ENCODE measurements around the gene SLC15A2.
"Not testable (repeated sequence)": the region's sequence is repeated elsewhere in the genome, so short reads cannot be mapped to it uniquely, and the experiment has no call there.

Gene SLC15A2, protein sequence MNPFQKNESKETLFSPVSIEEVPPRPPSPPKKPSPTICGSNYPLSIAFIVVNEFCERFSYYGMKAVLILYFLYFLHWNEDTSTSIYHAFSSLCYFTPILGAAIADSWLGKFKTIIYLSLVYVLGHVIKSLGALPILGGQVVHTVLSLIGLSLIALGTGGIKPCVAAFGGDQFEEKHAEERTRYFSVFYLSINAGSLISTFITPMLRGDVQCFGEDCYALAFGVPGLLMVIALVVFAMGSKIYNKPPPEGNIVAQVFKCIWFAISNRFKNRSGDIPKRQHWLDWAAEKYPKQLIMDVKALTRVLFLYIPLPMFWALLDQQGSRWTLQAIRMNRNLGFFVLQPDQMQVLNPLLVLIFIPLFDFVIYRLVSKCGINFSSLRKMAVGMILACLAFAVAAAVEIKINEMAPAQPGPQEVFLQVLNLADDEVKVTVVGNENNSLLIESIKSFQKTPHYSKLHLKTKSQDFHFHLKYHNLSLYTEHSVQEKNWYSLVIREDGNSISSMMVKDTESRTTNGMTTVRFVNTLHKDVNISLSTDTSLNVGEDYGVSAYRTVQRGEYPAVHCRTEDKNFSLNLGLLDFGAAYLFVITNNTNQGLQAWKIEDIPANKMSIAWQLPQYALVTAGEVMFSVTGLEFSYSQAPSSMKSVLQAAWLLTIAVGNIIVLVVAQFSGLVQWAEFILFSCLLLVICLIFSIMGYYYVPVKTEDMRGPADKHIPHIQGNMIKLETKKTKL

DNA sequence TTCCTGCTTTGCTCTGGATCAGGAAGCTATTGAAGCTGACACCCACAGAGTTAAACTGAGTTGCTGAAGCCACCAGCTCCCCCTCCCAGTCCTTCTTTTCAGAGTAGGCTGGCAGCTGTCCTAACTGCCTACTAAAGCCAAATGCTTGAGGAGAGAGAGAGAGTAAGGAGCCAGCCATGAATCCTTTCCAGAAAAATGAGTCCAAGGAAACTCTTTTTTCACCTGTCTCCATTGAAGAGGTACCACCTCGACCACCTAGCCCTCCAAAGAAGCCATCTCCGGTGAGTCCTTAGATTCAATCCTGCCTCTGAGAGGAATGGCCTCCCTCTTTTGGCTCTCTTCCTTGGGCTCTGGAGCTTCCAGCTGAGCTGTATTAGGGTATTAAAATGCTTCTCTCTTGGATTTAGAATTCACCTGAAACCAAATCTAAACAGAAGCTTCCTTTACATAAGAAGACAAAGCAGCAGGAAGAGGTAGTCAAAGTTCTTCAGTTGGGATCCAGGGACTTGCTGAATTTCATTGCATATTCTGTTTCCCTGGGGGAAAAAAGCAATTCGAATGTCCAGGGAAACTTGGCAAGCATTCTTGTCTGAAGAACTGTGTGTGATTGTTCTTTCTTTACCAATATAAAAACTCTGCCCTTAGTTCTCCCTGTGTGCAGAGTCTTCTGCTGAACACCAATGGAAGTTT is at the start of gene SLC15A2:
Gene SLC15A2 (plus strand): TSS at position 101 of the 690 bp plus-strand sequence. CDS start 76 bp downstream, at position 177.
- no peak for DNase-seq (ENCODE audit: low read depth)

DNA sequence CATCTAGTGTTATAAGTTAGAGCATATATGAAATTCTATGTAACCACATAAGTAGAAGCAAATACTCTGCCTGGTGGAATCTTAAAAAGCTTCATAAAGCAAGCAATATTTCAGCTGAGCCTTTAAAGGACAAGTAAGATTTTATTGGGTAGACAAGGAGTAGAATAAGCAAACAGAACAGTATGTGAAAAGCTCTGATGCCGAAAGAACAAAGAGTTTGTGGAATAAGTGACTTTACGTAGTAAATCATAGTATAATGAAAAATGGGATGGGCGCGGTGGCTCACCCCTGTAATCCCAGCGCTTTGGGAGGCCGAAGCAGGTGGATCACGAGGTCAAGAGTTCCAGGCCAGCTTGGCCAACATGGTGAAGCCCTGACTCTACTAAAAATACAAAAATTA is 49.3 kb upstream of the SLC15A2 start:
- no peak for DNase-seq (ENCODE audit: low read depth)

DNA sequence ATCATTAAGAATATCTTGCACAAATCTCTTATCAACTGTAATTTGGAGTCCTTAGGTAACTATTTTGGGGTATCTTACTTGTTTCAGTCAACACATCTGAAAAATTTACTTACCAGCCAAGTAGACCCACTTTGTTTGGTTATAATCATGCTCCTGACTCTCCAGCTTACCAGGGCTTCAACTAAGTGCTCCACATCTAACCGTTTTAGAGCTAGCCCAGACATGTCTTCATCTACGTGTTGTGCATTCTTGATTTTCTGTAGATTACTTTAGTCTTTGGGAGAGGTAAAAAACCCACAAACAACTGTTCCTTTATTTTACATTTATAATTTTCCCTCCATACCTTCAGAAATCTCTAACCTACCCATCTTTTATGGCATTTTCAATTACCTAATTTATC is 41.9 kb upstream of the SLC15A2 start:
- no peak for DNase-seq (ENCODE audit: low read depth)

DNA sequence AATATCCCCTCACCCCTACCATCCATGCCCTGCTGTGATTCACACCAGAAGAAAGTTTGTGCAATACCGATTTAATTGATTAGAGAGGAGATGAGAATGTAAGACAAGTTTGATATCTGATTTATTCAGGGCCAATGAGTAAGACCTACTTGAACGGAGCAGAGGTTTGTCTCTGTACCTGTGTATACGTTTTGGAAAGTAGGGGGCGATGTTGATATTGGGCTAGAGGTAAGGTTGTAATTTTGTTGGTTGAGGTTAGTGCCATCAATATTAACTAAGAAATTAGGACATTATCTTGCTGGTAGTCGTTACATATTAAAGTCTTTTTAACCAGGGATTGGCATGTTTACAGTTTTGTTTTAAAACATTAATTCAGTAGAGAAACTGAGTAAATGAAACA is 38.6 kb upstream of the SLC15A2 start:
- DNase-seq (ENCODE audit: low read depth): no peak

DNA sequence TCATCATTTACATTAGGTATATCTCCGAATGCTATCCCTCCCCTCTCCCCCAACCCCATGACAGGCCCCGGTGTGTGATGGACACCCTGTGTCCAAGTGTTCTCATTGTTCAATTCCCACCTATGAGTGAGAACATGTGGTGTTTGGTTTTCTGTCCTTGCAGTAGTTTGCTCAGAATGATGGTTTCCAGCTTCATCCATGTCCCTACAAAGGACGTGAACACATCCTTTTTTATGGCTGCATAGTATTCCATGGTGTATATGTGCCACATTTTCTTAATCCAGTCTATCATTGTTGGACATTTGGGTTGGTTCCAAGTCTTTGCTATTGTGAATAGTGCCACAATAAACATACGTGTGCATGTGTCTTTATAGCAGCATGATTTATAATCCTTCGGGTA is 36.4 kb upstream of the SLC15A2 start:
- not testable (repeated sequence) for DNase-seq (ENCODE audit: low read depth)

DNA sequence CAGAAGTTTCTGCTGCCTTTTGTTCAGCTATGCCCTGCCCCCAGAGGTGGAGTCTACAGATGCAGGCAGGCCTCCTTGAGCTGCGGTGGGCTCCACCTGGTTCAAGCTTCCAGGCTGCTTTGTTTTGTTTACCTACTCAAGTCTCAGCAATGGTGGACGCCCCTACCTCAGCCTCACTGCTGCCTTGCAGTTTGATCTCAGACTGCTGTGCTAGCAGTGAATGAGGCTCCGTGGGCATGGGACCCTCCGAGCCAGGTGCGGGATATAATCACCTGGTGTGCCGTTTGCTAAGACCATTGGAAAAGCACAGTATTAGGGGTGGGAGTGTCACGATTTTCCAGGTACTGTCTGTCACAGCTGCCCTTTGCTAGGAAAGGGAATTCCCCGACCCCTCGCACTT is 31.0 kb upstream of the SLC15A2 start:
- DNase-seq (ENCODE audit: low read depth): not testable (repeated sequence)

DNA sequence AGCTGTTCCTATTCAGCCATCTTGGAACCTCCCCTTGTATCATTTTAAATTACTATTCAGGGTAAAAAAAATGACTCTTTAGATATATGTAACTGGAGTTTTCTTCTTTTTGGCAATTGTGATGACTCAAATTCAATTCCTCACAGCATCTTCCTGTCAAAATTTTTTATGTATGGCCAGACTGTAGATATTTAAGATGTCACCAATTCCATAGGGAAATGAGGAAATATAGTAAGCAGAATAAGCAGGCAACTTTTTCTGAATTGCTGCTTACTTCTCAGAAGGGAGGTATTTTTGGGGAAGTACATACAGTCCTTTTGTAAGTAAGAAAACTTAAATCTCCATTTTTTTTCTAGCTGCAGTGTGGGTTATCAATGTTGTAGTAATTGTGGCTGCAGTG is 30.4 kb upstream of the SLC15A2 start:
- no peak for DNase-seq (ENCODE audit: low read depth)

DNA sequence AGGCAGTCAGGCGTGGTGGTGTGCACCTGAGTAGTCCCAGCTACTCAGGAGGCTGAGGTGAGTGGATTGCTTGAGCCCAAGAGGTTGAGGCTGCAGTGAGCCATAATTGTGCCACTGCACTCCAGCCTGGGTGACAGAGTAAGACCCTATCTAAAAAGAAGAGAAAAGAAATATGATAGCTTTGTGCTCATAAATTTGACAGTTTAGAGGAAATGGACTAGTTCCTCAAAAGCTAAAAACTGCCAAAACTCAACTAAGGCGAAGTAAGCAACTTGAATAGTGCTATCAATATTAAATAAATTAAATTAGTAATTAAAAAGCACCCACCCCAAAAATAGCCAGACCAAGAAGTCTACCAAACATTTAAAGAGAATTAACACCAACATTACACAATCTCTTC is 24.5 kb upstream of the SLC15A2 start:
- no peak for DNase-seq (ENCODE audit: low read depth)

DNA sequence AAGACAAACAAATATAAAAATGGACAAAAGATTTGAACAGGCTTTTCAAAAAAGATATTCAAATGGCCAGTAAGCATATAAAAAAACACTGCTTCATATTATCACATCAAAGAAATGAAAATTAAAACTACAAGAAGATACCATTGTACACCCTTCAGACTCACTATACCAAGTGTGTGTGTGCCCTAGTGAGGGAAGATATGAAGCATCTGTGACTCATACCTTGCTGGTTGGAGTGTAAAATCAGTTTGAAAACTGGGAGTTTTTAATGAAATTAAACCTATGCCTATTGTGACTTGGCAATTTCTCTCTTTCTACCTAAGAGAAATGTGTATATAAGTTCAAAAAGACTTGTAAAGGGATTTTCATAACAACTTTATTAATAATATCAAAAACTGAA is 23.5 kb upstream of the SLC15A2 start:
- no peak for DNase-seq (ENCODE audit: low read depth)

DNA sequence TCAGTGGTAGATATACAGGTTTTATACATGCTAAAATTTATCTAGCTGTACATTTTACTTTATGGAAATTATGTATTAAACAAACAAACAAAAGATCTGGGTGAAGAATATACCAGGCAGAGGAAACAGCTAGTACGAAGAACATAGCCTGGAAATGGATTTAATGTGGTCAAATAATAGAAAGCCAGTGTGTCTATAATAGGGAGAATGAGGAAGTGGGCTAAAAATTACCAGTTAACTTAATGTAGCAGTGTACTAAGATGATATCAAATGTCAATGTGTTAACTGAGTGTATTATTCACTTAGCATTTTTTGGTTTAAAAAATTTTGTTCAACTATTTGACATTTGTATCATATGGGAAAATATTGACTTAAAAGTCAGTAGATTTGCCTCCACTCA is 22.8 kb upstream of the SLC15A2 start:
- no peak for DNase-seq (ENCODE audit: low read depth)

DNA sequence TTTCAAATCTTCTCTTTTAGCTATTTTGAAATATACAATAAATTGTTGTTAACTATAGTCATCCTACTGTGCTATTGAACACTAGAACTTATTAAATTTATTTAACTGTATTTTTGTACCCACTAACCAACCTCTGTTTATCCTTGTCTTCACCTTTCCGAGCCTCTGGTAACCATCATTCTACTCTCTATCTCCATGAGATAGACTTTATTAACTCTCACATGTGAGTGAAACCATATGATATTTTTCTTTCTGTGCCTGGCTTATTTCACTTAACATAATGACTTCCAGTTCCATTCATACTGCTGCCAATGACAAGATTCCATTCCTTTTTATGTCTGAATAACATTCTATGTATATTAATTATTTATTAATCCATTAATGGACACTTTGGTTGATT is 15.8 kb upstream of the SLC15A2 start:
- no peak for DNase-seq (ENCODE audit: low read depth)

DNA sequence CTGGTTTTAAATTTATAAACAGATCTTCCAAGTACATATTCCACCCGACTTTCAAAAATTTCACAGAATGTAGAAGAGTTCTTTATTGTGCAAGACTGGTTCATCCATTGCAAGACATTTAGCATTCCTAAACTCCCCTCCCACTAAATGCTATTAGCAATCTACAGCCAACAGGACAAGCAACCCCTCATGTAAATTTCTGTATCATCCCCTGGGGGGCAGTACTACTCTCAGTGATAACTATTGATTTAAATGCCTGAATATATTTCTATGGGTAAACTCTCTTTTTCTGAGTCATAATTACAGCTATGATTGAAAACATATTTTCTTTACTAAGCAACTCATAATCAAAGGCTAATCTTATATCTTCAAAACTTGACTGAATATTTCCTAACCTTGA is 10.7 kb upstream of the SLC15A2 start:
- no peak for DNase-seq (ENCODE audit: low read depth)

DNA sequence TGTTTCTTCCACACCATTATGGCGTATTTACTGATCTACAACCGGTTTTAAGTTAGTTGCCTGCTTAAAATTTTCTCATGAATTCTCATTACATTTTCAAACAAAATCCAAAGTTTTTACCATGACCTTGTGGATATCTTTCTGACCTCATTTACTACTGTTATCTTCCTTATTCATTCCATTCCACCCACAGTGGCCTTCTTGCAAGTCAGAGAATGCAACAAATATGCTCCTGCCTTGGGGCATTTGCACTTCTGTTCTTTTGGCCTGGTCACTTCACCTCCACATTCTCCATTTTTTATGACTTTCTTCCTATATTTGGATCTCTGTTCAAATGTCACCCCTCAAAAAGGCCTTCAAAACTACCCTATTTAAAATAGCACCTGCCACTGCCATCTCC is 8.8 kb upstream of the SLC15A2 start:
- DNase-seq (ENCODE audit: low read depth): no peak

DNA sequence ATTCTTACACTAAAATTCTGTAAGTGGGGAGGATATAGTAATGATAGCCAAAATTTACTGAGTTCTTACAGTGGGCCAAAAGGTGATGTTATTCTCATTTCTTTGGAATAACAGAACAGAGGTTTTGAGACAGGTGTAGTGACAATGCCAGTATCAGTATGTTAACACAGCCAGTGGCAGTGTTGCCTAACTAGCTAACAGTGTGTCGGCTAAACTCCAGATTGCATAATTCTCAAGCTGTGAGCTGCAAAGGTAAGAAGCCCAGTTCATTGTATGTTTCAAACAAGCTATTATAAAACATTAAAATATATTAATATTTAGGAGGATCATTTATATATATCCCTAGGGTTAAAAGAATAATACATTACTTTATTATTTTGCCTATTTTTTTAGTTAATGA is 920 bp downstream of the SLC15A2 start:
- no peak for DNase-seq (ENCODE audit: low read depth)

DNA sequence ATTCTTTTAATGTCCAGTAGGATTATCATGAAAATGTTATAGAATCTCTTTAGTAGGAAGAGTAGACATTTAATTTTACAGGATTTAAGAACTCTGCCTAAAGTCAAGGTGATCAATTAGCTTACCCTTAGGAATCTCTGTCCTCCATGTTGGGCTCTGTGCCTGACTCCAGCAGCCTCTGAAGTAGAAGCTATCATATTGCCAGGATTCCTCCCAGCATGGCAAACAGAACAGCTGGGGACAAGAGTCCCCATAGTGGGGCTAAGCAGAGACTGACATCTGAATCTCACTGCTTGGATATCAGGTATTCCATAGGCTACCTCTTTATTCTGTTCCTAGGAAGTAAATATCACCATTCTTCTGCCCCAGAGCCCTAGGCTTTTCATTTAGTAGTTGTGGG is 1.5 kb downstream of the SLC15A2 start:
- no peak for DNase-seq (ENCODE audit: low read depth)

DNA sequence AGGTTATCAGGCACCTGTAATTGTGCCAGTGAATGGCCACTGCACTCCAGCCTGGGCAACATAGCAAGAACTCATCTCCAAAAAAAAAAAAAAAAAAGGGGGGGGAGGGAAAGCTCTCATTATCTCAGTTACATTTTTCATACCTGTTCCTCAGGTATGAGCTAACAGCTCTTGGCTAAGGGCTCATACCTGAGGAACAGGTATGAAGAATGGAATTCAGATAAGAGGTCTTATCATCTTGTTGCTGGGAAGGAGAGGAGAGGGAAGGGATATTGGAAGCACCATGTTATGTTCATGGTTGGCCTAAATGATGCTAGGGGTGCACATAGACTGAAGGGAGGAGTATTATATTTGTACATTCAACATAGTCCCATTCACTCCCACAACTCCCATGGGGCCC is 2.6 kb downstream of the SLC15A2 start:
- DNase-seq (ENCODE audit: low read depth): no peak

DNA sequence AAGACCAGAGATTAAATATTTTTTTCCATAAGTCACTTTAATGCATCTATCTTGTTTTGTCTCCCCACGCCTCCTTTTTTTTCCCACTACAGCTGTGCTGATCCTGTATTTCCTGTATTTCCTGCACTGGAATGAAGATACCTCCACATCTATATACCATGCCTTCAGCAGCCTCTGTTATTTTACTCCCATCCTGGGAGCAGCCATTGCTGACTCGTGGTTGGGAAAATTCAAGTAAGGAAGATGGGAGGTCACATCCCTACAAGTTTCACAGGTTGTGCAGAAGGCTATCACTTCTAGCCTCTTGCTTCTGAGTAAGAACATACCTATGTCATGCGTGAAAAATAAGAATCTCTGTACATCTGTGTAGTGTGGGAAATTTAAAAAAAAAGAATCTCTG is 3.1 kb downstream of the SLC15A2 start:
- no peak for DNase-seq (ENCODE audit: low read depth)

DNA sequence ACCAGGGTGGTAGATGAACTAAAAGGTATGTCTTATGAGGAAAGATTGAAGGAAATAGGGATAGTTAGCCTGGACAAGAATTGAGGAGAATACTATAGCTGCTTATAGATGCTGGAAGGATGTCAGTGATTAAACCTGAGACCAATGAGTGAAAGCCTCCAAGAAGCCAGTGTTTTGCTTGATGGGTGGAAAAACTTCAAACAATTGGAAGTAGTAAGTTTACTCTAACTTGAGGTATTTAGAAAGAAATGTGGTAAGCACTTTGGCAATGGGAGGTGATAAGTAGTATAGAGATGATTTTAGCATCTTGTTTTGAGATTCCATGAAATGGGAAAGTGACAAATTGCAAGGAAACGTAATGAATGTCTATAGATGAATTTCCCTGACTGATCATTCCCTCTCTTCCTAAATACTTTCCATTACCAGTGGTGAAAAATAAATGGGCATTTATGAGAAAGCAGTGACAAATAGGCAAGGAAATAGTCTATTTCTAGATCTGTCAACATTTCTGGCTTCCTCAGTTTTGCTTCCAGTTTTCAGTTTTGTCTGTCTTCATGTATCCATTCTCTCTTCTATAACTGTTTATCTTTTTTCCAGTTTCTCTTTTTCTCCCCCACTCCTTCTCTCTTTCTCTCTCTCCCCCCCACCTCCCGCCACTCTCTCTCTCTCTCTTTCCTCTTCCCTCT is 19.2 kb downstream of the SLC15A2 start:
- no peak for DNase-seq (ENCODE audit: low read depth)

DNA sequence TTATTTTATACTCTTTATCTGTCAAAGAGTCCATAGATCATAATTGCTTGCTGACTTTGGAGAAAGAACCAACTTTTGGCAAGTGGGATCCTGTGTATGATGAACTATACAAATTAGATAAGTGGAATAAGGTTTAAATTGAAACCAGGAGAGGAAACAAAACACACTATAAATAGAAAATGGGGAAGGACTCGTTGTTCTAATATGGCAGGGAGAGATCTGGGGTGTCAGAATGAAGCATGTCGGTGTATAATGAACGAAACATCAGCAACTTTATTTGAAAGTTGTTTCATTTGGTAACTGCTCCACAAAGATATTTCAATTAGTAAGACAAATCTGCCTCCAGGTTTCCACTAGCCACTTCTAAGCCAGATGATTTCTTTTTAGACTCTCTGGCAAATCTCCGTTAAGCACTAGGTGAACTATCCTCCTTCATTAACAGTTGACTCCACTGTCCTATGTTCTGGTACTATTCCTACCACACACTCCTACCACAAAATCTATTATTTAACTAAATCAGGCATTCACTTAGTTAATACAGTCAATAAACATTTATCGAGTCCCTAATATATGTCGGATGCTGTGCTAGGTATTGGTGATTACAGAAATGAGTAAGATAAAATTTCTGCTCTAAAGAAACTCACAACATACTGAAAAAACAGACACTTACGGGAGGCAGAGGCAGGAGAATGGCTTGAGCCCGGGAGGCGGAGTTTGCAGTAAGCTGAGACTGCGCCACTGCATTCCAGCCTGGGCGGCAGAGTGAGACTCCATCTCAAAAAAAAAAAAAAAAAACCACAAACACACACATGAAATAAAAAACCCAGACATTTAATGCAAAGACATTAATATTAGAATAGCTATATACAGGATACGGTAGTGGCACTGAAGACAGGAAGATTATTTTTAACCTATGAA is 20.1 kb downstream of the SLC15A2 start:
- DNase-seq (ENCODE audit: low read depth): no peak

DNA sequence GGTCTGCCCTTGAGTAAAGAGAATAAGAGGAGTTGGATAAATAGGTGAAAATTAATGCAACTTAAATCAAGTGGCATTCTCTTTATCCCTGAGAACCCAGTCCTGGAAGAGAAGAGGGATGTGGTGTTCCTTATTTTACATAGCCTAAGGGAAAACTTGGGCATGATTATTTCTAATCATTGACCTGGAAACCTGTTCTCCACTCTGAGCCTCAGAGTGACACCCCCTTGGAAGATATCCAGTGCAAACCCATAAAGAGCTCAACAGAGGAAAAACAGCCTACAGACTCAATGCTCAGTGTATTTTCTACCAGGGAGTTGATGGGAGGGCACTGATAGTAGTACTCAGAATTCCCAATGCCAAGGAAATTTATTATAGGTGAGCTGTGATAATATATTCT is 22.0 kb downstream of the SLC15A2 start:
- DNase-seq (ENCODE audit: low read depth): no peak

DNA sequence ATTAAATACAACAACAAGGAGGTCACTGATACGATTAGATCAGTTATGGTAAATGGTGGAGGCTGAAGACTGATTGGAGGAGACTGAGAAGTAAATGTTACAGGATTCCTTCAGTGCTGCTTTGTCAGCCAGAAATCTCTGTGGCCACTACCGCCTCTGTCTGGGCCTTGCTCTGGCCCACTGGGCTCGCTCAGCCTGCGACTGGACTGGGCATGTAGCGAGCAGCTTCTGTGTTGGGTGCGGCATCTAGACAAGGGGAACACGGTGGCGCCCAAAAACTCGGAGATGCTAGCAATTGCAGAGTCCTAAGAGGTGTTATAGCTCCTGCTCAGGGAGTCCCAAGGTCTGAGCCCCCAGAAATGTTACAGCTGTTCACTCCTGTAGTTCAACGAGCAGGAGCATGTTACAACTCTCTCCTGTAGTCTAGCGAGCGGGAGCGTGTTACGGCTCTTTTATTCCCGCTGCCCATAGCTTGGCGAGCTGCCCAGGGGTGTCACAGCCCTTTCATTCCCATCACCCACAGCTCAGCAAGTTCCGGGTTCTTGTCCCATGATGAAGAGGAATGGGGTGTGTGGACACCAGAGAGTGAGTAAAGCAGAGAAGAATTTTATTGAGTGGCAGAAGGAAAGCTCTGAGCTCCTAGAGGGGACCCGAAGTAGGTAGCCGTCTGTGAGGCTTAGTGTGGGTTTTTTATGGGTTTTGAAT is 24.7 kb downstream of the SLC15A2 start:
- DNase-seq (ENCODE audit: low read depth): no peak
